ENCODE results near the gene VPS4B. TPM values are rescaled to one million over a fixed set of nuclear protein-coding genes. Genes with fewer than 3 reads are reported as not detected.

VPS4B gene
- polyA plus RNA-seq, 2 of the 4 experiments (the other 2 are of a cell fraction): 21.8 to 24.2 TPM

DNA sequence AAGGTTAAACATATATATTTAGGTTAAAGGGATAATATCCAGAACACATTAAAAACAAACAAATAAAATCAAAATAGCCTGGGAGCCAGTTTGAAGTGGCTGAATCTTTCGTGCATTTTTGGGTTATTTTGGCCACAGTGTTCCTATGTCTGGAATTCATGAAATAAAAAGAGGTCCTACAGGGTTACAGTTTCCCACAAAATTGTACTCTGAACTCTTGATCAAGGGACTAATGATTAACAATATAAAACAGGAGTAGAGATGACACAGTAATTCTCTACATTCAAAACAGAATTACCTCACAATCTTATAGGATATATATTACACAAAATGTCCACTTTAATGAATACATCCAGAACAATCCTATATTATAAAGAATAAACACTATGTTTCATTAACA, 24.9 kb downstream of the VPS4B start:
- Histone ChIP-seq H3K4me3 (no peak overlapping the region), H3K27ac (no peak overlapping the region), H3K4me2 (no peak overlapping the region), H3K9me3 (no peaks in the 10 kb centered on the region), H3K4me1 (no peaks in the 10 kb centered on the region)
- no peak for FAIRE-seq
- no peak for DNase-seq (ENCODE audit: low read depth in 1 of 2, low spot score in 1 of 2)
- 100% methylated on average over 1 of the region's 1 CpG for WGBS (ENCODE audit: missing lambda C conversion rate)
- ATAC-seq: no peak
- ChIA-PET CTCF (no interaction called here), POLR2A (no interaction called here)
- TF ChIP-seq EHF (CRISPR knock-in tag; IDR thresholded peaks at IDR 0.05) (no peak), JUN (IDR thresholded peaks at IDR 0.05) (no peak), FOSL2 (IDR thresholded peaks at IDR 0.05) (no peak), FOSL2 (CRISPR knock-in tag; IDR thresholded peaks at IDR 0.05) (no peak), HEYL (CRISPR knock-in tag; IDR thresholded peaks at IDR 0.05) (no peak), NFE2L2 (conservative IDR thresholded peaks at IDR 0.05; ENCODE audit: low read length) (no peak), RAD21 (conservative IDR thresholded peaks at IDR 0.05 in 1 of 2, IDR thresholded peaks at IDR 0.05 in 1 of 2) (no peak), RNF2 (IDR thresholded peaks at IDR 0.05; ENCODE audit: borderline replicate concordance, low read depth) (no peak), NPAS2 (CRISPR knock-in tag; IDR thresholded peaks at IDR 0.05; ENCODE audit: borderline replicate concordance) (no peak), HDAC2 (IDR thresholded peaks at IDR 0.05) (no peak)
- TF ChIP-seq, protein P1, sequence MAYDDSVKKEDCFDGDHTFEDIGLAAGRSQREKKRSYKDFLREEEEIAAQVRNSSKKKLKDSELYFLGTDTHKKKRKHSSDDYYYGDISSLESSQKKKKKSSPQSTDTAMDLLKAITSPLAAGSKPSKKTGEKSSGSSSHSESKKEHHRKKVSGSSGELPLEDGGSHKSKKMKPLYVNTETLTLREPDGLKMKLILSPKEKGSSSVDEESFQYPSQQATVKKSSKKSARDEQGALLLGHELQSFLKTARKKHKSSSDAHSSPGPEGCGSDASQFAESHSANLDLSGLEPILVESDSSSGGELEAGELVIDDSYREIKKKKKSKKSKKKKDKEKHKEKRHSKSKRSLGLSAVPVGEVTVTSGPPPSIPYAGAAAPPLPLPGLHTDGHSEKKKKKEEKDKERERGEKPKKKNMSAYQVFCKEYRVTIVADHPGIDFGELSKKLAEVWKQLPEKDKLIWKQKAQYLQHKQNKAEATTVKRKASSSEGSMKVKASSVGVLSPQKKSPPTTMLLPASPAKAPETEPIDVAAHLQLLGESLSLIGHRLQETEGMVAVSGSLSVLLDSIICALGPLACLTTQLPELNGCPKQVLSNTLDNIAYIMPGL (CRISPR knock-in tag; IDR thresholded peaks at IDR 0.05; ENCODE audit: borderline replicate concordance): no peak

DNA sequence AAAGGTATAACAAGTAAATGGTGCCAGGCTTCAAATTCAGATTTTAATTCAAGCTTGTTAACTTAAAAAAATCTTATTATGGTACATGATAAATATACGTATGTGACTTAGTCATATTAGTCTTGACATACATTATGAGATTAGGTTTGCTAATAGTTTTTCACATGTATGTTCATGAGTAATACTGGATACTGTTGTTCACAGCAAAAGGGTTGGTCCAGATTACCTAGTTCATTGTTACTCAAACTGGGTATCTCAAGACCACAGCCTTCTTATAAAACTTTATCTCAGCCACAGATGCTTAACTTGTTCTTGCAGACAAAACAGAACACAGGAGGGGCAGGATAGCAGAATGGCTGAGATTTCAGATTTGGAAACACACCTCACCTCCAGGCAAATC, 26.8 kb downstream of the VPS4B start:
- TF ChIP-seq NR3C1 (IDR thresholded peaks at IDR 0.05): no peak
- TF ChIP-seq HOXB13 (CRISPR knock-in tag; IDR thresholded peaks at IDR 0.05; ENCODE audit: low read depth): no peak
- TF ChIP-seq HOXB5 (CRISPR knock-in tag; IDR thresholded peaks at IDR 0.05): no peak
- no peak for TF ChIP-seq HOXA7 (CRISPR knock-in tag; IDR thresholded peaks at IDR 0.05)
- DNase-seq (ENCODE audit: low read depth in 1 of 2, low spot score in 1 of 2): no peak
- POLR2A ChIA-PET: no interaction called here

DNA sequence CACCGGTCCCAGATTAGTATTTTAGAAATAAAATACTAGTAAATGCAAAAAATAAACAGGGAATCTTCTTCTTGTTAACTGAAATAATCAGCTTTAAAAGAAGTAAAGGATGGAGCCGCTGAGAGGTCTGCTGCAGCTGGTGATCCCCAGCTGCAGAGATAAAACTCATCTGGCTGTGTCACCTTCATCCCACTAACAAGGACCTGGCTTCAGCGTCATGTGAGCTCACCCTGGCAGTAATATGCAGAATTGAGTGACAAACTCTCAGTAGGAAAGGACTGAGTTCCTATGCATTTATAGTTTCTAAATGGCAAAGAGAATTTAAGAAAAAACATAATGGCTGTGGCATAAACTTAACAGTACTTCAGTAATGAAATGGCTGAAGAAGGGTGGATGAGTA, 27.3 kb downstream of the VPS4B start:
- FAIRE-seq (no peak), DNase-seq (ENCODE audit: low read depth in 1 of 2, low spot score in 1 of 2) (no peak), ATAC-seq (no peak)
- Histone ChIP-seq H3K9me3 (no peaks in the 10 kb centered on the region), H3K27ac (no peak overlapping the region), H3K4me1 (no peaks in the 10 kb centered on the region), H3K4me2 (no peak overlapping the region), H3K4me3 (no peak overlapping the region)
- no peak for TF ChIP-seq FOSL2 (IDR thresholded peaks at IDR 0.05)
- no peak for TF ChIP-seq FOSL2 (CRISPR knock-in tag; IDR thresholded peaks at IDR 0.05)
- TF ChIP-seq EHMT2 (IDR thresholded peaks at IDR 0.05; ENCODE audit: low read depth): no peak
- no peak for TF ChIP-seq BHLHE40 (IDR thresholded peaks at IDR 0.05; ENCODE audit: low read depth, low read length)
- no peak for TF ChIP-seq ZC3H11A (IDR thresholded peaks at IDR 0.05)
- TF ChIP-seq ZSCAN20 (CRISPR knock-in tag; IDR thresholded peaks at IDR 0.05): no peak
- TF ChIP-seq HOXB5 (CRISPR knock-in tag; IDR thresholded peaks at IDR 0.05): no peak
- TF ChIP-seq RNF2 (IDR thresholded peaks at IDR 0.05; ENCODE audit: borderline replicate concordance, low read depth): no peak
- TF ChIP-seq CHD4 (IDR thresholded peaks at IDR 0.05; ENCODE audit: borderline replicate concordance): no peak
- no peak for TF ChIP-seq MAFK (IDR thresholded peaks at IDR 0.05; ENCODE audit: partially characterized antibody)
- TF ChIP-seq KDM5A (IDR thresholded peaks at IDR 0.05): no peak
- TF ChIP-seq ZNF302 (CRISPR knock-in tag; IDR thresholded peaks at IDR 0.05): no peak
- CTCF ChIA-PET: interaction anchor here (1.4 kb wide), 1 partner anchor 11 kb away, joined by 4 read pairs; no protein-coding TSS in a partner anchor
- POLR2A ChIA-PET: no interaction called here
- 94% methylated on average over 3 of the region's 3 CpGs for WGBS (ENCODE audit: missing lambda C conversion rate)

More for the DNA sequence above, 26.8 kb downstream of the VPS4B start:
- Histone ChIP-seq H3K4me2 (no peak overlapping the region), H3K4me3 (no peak overlapping the region), H3K4me1 (no peaks in the 10 kb centered on the region), H3K27ac (no peak overlapping the region), H3K9me3 (no peaks in the 10 kb centered on the region)
- 96% methylated on average over 1 of the region's 1 CpG for WGBS (ENCODE audit: missing lambda C conversion rate)
- no peak for ATAC-seq
- no peak for FAIRE-seq
- CTCF ChIA-PET: interaction anchor here (0.5 to 1.4 kb wide), 2 partner anchors 11 to 376 kb away, joined by 3 to 4 read pairs; no protein-coding TSS in a partner anchor
